ENCODE data around the gene TRUB2. TPM values are rescaled to one million over a fixed set of nuclear protein-coding genes. Genes with fewer than 3 reads are reported as not detected.

The TRUB2 gene
- total RNA-seq, 1 donor from 2014 or later = 27.0 TPM

- no peak for TF ChIP-seq CTCF (IDR thresholded peaks at IDR 0.05)
- H3K4me1 Mint-ChIP-seq (ENCODE audit: unreplicated experiment) = peaks cover 6% of the 10 kb centered on the region
- H3K36me3 Mint-ChIP-seq (ENCODE audit: unreplicated experiment) = no peaks in the 10 kb centered on the region
- no peak for DNase-seq (ENCODE audit: extremely low spot score, unreplicated experiment)
- H3K27ac Mint-ChIP-seq (ENCODE audit: unreplicated experiment) = no peak overlapping the region
- H3K9me3 Mint-ChIP-seq (ENCODE audit: unreplicated experiment) = no peaks in the 10 kb centered on the region
- no peaks in the 10 kb centered on the region for H3K27me3 Mint-ChIP-seq (ENCODE audit: unreplicated experiment)
- no peak overlapping the region for H3K4me3 Mint-ChIP-seq (ENCODE audit: unreplicated experiment)
Observed at GRCh38 chr9:128298535-128299482, 23.4 kb downstream of the TRUB2 start.

- Mint-ChIP-seq H3K4me3 (ENCODE audit: unreplicated experiment) (no peak overlapping the region), H3K27me3 (ENCODE audit: unreplicated experiment) (no peaks in the 10 kb centered on the region), H3K27ac (ENCODE audit: unreplicated experiment) (no peak overlapping the region), H3K36me3 (ENCODE audit: unreplicated experiment) (no peaks in the 10 kb centered on the region), H3K9me3 (ENCODE audit: unreplicated experiment) (no peaks in the 10 kb centered on the region), H3K4me1 (ENCODE audit: unreplicated experiment) (peaks cover 6% of the 10 kb centered on the region)
- no peak for DNase-seq (ENCODE audit: extremely low spot score, unreplicated experiment)
- TF ChIP-seq CTCF (IDR thresholded peaks at IDR 0.05) = no peak
Observed at GRCh38 chr9:128297221-128297773, 24.9 kb downstream of the TRUB2 start.

- no peaks in the 10 kb centered on the region for H3K27me3 Mint-ChIP-seq (ENCODE audit: unreplicated experiment)
- H3K4me1 Mint-ChIP-seq (ENCODE audit: unreplicated experiment) = peaks cover 6% of the 10 kb centered on the region
- no peak for TF ChIP-seq CTCF (IDR thresholded peaks at IDR 0.05)
- no peak overlapping the region for H3K4me3 Mint-ChIP-seq (ENCODE audit: unreplicated experiment)
- DNase-seq (ENCODE audit: extremely low spot score, unreplicated experiment) = no peak
- no peak overlapping the region for H3K27ac Mint-ChIP-seq (ENCODE audit: unreplicated experiment)
- H3K36me3 Mint-ChIP-seq (ENCODE audit: unreplicated experiment) = no peaks in the 10 kb centered on the region
- H3K9me3 Mint-ChIP-seq (ENCODE audit: unreplicated experiment) = no peaks in the 10 kb centered on the region
Observed at GRCh38 chr9:128296340-128297220, 25.7 kb downstream of the TRUB2 start.

- no peak for TF ChIP-seq CTCF (IDR thresholded peaks at IDR 0.05)
- peaks cover under 1% of the 10 kb centered on the region for H3K36me3 Mint-ChIP-seq (ENCODE audit: unreplicated experiment)
- H3K27me3 Mint-ChIP-seq (ENCODE audit: unreplicated experiment) = no peaks in the 10 kb centered on the region
- H3K4me3 Mint-ChIP-seq (ENCODE audit: unreplicated experiment) = no peak overlapping the region
- H3K27ac Mint-ChIP-seq (ENCODE audit: unreplicated experiment) = no peak overlapping the region
- H3K4me1 Mint-ChIP-seq (ENCODE audit: unreplicated experiment) = peaks cover 6% of the 10 kb centered on the region
- no peaks in the 10 kb centered on the region for H3K9me3 Mint-ChIP-seq (ENCODE audit: unreplicated experiment)
- DNase-seq (ENCODE audit: extremely low spot score, unreplicated experiment) = no peak
Observed at GRCh38 chr9:128294142-128294541, 28.1 kb downstream of the TRUB2 start.

Data from osteocyte (in vitro differentiated cells).